ENCODE measurements around the gene ATF2.

The ATF2 gene

DNA sequence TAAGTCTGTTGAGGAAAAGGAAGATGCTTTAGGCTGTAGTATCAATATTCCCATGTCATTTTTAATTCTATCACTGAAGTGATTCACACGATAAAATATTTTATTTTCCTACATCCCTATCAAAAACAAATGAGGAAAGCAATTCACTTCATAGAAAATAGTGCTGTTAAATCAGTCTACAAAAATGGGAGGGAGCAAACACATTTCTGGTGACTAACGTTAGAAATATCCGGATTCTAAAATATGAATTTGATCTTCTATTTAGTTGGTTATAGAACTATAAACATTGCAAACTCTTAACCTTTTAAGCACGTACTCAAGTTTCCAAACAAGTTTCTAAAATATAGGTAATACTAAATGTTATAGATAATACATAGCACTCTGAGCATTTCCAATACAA lies 20.8 kb downstream of the ATF2 start:
- H3K27me3 ChIP-seq (replicated peaks; ENCODE audit: control insufficient read depth, insufficient read depth, low read length), result no peaks in the 10 kb centered on the region
- TF ChIP-seq, protein P1, sequence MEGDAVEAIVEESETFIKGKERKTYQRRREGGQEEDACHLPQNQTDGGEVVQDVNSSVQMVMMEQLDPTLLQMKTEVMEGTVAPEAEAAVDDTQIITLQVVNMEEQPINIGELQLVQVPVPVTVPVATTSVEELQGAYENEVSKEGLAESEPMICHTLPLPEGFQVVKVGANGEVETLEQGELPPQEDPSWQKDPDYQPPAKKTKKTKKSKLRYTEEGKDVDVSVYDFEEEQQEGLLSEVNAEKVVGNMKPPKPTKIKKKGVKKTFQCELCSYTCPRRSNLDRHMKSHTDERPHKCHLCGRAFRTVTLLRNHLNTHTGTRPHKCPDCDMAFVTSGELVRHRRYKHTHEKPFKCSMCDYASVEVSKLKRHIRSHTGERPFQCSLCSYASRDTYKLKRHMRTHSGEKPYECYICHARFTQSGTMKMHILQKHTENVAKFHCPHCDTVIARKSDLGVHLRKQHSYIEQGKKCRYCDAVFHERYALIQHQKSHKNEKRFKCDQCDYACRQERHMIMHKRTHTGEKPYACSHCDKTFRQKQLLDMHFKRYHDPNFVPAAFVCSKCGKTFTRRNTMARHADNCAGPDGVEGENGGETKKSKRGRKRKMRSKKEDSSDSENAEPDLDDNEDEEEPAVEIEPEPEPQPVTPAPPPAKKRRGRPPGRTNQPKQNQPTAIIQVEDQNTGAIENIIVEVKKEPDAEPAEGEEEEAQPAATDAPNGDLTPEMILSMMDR (IDR thresholded peaks at IDR 0.05; ENCODE audit: insufficient read depth, low read length, poor library complexity, severe bottlenecking), result no peak
- no peak for DNase-seq (ENCODE audit: extremely low read depth, insufficient read length)
- H3K36me3 ChIP-seq (ENCODE audit: control insufficient read depth, insufficient read depth, low read length), result peaks cover 3% of the 10 kb centered on the region; the same call in 1 of the 2 replicates
- H3K4me3 ChIP-seq (replicated peaks; ENCODE audit: low read depth, low read length), result no peak overlapping the region

- no peak overlapping the region for H3K4me3 ChIP-seq (replicated peaks; ENCODE audit: low read depth, low read length)
- TF ChIP-seq, protein P1 (IDR thresholded peaks at IDR 0.05; ENCODE audit: insufficient read depth, low read length, poor library complexity, severe bottlenecking), result no peak
- peaks cover 3% of the 10 kb centered on the region; the same call in 1 of the 2 replicates for H3K36me3 ChIP-seq (ENCODE audit: control insufficient read depth, insufficient read depth, low read length)
- no peaks in the 10 kb centered on the region for H3K27me3 ChIP-seq (replicated peaks; ENCODE audit: control insufficient read depth, insufficient read depth, low read length)
- no peak for DNase-seq (ENCODE audit: extremely low read depth, insufficient read length)
Observed at GRCh38 chr2:175143678-175144077, 24.3 kb downstream of the ATF2 start.

DNA sequence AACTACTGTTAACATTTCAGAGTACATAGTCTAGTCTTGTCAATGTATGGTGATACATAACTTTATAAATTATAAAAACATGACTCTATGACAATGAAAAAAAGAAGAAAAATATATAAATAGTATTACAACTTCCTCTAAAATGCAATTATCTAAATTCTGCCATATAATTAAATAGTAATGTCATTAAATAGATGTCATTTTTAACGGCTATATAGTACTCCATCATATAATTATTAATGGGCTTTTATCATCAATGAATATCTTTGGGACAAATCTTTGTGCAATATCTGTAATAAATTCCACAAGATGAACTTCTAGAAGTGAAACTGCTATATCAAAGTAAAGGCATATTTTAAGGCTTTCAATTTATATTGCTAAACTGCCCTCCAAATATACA lies 24.8 kb downstream of the ATF2 start:
- peaks cover 3% of the 10 kb centered on the region; the same call in 1 of the 2 replicates for H3K36me3 ChIP-seq (ENCODE audit: control insufficient read depth, insufficient read depth, low read length)
- no peak overlapping the region for H3K4me3 ChIP-seq (replicated peaks; ENCODE audit: low read depth, low read length)
- TF ChIP-seq, protein P1 (IDR thresholded peaks at IDR 0.05; ENCODE audit: insufficient read depth, low read length, poor library complexity, severe bottlenecking), result no peak
- DNase-seq (ENCODE audit: extremely low read depth, insufficient read length), result no peak
- H3K27me3 ChIP-seq (replicated peaks; ENCODE audit: control insufficient read depth, insufficient read depth, low read length), result no peaks in the 10 kb centered on the region

- Histone ChIP-seq H3K27me3 (replicated peaks; ENCODE audit: control insufficient read depth, insufficient read depth, low read length) (no peaks in the 10 kb centered on the region), H3K4me3 (replicated peaks; ENCODE audit: low read depth, low read length) (no peak overlapping the region), H3K36me3 (ENCODE audit: control insufficient read depth, insufficient read depth, low read length) (peaks cover 2% of the 10 kb centered on the region; the same call in 1 of the 2 replicates)
- TF ChIP-seq, protein P1 (IDR thresholded peaks at IDR 0.05; ENCODE audit: insufficient read depth, low read length, poor library complexity, severe bottlenecking), result no peak
- DNase-seq (ENCODE audit: extremely low read depth, insufficient read length), result no peak
Observed at GRCh38 chr2:175140332-175140731, 27.7 kb downstream of the ATF2 start.

- no peaks in the 10 kb centered on the region for H3K27me3 ChIP-seq (replicated peaks; ENCODE audit: control insufficient read depth, insufficient read depth, low read length)
- H3K36me3 ChIP-seq (ENCODE audit: control insufficient read depth, insufficient read depth, low read length), result peaks cover 2% of the 10 kb centered on the region; the same call in 1 of the 2 replicates
- no peak overlapping the region for H3K4me3 ChIP-seq (replicated peaks; ENCODE audit: low read depth, low read length)
- DNase-seq (ENCODE audit: extremely low read depth, insufficient read length), result no peak
- TF ChIP-seq, protein P1 (IDR thresholded peaks at IDR 0.05; ENCODE audit: insufficient read depth, low read length, poor library complexity, severe bottlenecking), result no peak
Observed at GRCh38 chr2:175137793-175138192, 30.2 kb downstream of the ATF2 start.
